Head of caudate nucleus (tissue), 42 donors: Measurements from ENCODE around the gene CLIP4.
A peak's percentile ranks its signal among the peaks of the same experiment; 100 is the strongest.
"Not testable (repeated sequence)": the region's sequence is repeated elsewhere in the genome, so short reads cannot be mapped to it uniquely, and the experiment has no call there.

Experiments
- DNase-seq, 42 donors: peaks; one replicate each; pipeline versions ENCODE4 v3.0.0 to v3.0.0-alpha.2; 2020 to 2021; ENCODE audit warnings: mixed read lengths in 7 of 42
- intact Hi-C: fragments of 100-400 bp; cut with DNase I; formaldehyde crosslinking; loops from one replicate; pipeline ENCODE4 v1.15.0; 2022

CLIP4 gene

DNA sequence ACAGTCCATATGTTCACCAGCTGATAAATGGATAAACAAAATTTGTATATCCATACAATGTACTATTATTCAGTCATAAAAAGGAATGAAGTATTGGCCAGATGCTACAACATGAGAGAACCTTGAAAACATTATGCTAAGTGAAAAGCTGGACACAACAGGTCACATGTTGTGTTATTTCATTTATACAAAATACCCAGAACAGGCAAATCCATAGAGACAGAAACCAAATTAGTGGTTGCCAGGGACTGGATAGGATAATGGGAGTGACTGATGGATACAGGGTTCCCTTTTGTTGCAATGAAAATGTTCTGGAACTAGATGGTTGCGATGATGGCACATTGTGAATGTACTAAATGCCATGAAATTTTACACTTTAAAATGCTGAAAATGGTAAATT, 30.7 kb upstream of the CLIP4 start:
- intact Hi-C loops = no loop called here
- no peak for DNase-seq

DNA sequence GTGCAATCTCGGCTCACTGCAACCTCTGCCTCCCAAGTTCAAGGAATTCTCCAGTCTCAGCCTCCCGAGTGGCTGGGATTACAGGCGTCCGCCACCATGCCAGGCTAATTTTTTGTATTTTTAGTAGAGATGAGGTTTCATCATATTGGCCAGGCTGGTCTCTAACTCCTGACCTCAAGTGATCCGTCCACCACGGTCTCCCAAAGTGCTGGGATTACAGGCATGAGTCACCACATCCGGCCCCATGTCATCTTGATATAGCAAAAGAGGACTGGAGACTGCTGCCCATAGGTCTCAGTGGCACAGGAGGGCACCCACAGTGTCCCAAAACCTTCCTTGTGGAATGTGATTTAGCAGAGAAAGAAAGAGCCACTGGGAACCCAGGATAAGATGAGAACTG, 24.9 kb upstream of the CLIP4 start:
- intact Hi-C loops, DNase-seq: not testable (repeated sequence)

- intact Hi-C loops = no loop called here
- no peak for DNase-seq
Observed at GRCh38 chr2:29096969-29097368, 18.2 kb upstream of the CLIP4 start.

DNA sequence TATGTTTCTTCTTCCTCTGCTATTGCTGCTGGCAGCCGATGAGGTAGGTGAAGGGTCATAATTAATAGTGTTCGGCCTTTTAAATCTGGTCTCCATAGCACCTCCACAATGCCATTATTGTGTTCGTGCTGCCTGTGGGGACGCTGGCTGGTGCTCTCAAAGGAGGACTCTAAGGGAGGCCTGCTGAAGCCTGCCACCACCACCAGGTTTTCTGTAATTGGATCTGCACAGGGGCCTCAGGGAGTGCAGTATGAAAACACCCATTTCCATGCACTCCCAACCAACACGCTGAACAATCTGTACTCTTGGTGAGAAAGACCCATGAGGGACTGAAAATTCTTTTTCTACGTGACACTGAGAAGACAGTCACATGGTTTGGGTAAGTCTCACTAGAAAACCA, 17.6 kb upstream of the CLIP4 start:
- intact Hi-C loops = no loop called here
- peak in 1 of 42 donors; percentile 9 for DNase-seq

- intact Hi-C loops = no loop called here
- no peak for DNase-seq
Observed at GRCh38 chr2:29100564-29100963, 14.7 kb upstream of the CLIP4 start.

- intact Hi-C loops = no loop called here
- DNase-seq = no peak
Observed at GRCh38 chr2:29104688-29105087, 10.5 kb upstream of the CLIP4 start.

GRCh38 chr2:29105375-29105774, 9.8 kb upstream of the CLIP4 start:
- intact Hi-C loops = no loop called here
- DNase-seq = peak in 3 of 42 donors; percentile 6 to 68 (median 19)

GRCh38 chr2:29106256-29106655, 9.0 kb upstream of the CLIP4 start:
- DNase-seq = peak in 5 of 42 donors; percentile 21 to 63 (median 35)
- intact Hi-C loops = no loop called here

GRCh38 chr2:29106980-29107388, 8.2 kb upstream of the CLIP4 start:
- intact Hi-C loops = no loop called here
- peak in 3 of 42 donors; percentile 18 to 59 (median 30) for DNase-seq

DNA sequence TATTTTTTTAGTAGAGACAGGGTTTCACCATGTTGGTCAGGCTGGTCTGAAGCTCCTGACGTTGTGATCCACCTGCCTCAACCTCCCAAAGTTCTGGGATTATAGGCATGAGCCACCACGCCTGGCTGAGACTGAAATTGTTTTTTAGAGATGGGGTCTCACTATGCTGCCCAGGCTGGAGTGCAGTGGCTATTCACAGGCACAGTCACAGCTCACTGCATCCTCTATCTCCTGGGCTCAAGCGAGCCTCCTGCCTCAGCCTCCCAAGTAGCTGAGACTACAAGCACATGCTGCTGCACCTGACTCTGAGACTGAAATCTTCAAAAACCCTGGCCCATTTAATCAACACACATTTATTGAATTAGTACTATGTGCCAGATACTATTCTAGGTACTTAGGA, 7.7 kb upstream of the CLIP4 start:
- intact Hi-C loops, DNase-seq: not testable (repeated sequence)

- intact Hi-C loops = no loop called here
- DNase-seq = peak in 38 of 42 donors; percentile 44 to 87 (median 66)
Observed at GRCh38 chr2:29108225-29108624, 7.0 kb upstream of the CLIP4 start.

- intact Hi-C loops = no loop called here
- no peak for DNase-seq
Observed at GRCh38 chr2:29109246-29109645, 6.0 kb upstream of the CLIP4 start.

GRCh38 chr2:29110916-29111535, 4.2 kb upstream of the CLIP4 start:
- intact Hi-C loops = loop anchor here (5.0 kb wide), 1 partner anchor 44 kb away; no protein-coding TSS in a partner anchor
- DNase-seq = peak in 1 of 42 donors; percentile 11

DNA sequence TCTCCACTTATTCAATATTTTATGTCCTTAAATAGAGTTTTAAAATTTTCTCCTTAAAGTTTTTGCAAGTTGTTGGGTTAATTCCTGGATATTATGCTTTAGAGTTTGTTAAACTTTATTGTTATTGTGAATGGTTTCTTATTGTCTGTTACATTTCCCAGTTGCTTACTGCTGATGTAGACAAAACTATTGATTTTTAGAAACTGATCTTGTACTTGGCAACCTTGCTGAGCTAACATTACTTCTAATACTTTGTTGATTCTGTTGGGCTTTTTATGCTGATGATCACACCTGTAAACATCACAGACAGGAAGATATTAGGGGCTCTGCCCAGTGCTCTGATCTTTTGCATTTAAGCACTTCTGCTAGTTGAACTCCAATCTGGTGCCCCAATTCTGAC, 2.8 kb upstream of the CLIP4 start:
- intact Hi-C loops = loop anchor here (5.0 kb wide), 1 partner anchor 45 kb away; no protein-coding TSS in a partner anchor
- no peak for DNase-seq

DNA sequence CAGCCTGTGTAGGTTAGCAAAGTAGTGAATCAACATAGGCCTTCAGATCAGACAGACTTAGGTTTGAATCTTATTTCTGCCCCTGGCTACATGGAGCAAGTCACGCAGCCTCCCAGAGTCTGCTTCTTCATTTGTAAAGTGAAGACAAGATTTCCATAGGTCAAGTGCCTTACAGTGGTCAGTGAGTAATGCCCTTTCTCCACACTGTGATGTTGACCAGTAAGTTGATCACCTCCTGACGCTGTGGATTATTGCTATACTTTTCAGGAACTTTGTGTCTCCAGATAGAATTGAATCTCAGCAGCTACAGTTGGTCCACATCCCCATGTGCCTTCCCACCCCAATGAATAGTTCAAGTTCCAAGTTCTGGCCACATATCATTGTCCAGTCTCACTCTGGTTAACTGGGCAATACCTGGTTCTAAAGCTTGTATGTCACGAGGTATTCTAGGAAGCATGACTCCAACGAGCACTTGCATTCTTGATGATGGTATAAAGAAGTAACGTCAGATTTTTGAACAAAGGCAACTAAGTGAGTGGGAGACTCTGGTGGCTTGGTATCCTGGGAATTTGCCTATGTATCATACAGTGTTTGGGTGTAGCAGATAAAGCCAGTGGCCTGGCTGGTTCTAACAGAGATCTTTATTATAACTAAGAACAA, 2.1 kb upstream of the CLIP4 start:
- no peak for DNase-seq
- intact Hi-C loops = loop anchor here (5.0 kb wide), 1 partner anchor 46 kb away; no protein-coding TSS in a partner anchor

- DNase-seq = peak in 6 of 42 donors; percentile 9 to 49 (median 40)
- intact Hi-C loops = loop anchor here (5.0 kb wide), 1 partner anchor 47 kb away; no protein-coding TSS in a partner anchor
Observed at GRCh38 chr2:29113891-29114321, 1.3 kb upstream of the CLIP4 start.

GRCh38 chr2:29114586-29114945, 649 bp upstream of the CLIP4 start:
- intact Hi-C loops = loop anchor here (5.0 kb wide), 1 partner anchor 47 kb away; no protein-coding TSS in a partner anchor
- peak in 39 of 42 donors; percentile 17 to 74 (median 56) for DNase-seq

GRCh38 chr2:29115797-29116781, 874 bp downstream of the CLIP4 start:
- intact Hi-C loops = loop anchor here (5.0 kb wide), 1 partner anchor 39 kb away; no protein-coding TSS in a partner anchor
- DNase-seq = peak; percentile 51 to 89 (median 74)

- DNase-seq = no peak
- intact Hi-C loops = loop anchor here (5.0 kb wide), 1 partner anchor 40 kb away; no protein-coding TSS in a partner anchor
Observed at GRCh38 chr2:29117636-29118303, 2.6 kb downstream of the CLIP4 start.
